ENCODE measurements around the gene MEG3.

Gene MEG3

GRCh38 chr14:100851586-100851916 is 25.6 kb downstream of the MEG3 start:
- DNase-seq = no peak

GRCh38 chr14:100851946-100852620 is 26.2 kb downstream of the MEG3 start:
- no peak for DNase-seq

- DNase-seq = no peak
These were observed 28.5 kb downstream of the MEG3 start for GRCh38 chr14:100854435-100854834.

DNA sequence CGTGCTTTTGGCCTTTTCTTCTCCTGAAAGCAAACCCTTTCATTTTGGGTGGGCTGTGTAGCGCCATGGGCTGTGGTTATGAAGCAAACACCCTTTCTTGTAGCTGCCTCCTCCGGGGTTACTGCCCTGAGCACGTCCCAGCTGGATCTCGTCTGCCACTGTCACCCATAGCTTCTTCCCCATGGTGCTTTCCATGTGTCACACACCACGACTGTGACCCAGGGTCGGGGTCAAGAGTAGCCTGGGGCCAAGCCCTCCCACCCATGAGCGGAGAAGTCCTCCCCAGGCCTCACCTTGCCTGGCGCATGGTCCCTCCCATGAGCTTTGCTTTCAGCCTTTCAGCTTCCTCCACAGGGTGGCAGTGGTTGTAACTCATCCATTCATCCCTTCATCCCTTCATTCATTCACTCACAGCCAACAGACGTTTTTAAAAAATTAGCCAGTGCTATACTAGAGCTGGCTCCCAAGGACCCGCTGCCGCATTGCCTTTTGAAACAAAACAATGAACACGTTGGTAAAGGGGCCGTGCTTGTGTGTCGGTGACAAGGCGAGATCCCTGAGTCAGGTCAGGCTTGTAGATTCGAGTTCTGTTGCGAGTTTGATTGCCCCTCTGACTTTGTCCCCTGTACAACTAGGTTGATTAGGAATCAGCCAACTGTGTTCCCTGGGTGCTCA is 29.5 kb downstream of the MEG3 start:
- no peak for DNase-seq

DNA sequence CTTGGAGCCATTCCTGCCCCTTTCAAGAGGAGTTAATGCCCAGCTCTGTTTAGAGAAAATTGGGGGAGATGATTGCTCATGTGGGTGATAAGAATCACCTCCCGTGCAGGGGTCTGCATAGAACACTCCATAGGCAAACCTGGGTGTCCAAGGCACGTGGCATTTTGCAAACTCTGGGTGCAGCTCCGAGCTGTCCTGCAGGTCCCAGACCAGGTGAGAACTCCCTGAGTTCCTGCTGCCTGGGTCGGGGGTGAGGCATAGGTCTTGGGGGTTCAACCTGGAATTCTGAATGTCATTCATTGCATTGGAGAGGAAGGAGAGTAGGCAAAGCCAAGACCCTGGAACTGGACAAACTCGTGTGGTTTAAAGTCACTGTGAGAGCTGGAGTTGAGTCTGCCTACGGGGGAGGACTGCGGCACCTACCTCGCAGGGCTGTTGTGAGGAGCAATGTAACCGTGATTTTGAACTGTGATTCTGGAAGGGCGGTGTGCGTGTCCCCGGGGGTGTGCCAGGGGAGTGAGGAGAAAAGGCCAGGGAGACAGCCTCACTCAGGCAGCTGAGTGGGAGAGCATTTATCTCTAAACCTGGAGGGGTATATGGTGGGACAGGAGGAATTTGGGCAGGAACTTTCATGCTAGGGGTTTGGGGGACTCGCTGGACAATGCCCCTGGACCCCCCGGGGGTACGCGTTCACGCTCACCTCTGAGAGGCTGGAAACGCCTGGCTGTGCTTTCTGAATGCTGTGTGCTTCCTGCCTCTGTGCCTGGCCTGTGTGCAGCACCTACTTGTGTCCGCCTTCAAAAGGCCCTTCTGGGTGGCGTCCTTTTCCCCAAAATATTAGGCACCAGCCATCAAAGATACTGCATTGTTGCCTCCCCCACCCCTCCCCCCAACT is 30.4 kb downstream of the MEG3 start:
- no peak for DNase-seq

DNA sequence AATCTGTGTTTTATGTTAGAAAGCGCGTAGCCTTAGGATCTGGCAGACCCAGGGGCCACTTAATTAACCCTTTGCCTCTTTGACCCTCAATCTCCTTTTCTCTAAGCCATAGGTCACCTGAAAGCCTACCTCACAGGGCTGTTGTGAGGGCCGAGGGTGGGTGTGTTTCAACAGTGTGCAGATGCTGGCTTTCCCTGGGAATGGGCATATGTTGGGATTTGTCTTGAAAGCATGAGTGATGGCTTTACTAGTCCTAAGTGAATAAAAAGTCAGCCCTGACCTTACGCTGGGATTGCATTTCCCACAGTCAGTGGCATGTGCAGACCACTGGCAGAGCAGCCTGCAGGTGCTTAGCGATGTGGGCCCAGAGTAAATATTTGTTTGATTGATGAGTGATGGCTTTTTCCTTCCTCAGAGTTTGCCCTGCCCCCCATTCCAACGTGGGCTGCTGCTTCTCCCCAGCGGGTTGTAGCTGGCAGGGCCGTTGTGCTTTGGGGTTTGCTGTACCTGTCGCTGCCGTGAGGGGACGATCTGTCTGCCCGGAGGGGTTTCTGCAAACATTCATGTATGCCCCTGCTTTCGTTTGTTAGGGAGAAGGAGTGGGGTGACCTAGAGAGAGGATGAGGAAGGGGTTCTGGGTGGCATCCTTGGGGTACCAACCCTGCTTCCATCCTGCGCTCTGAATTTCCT is 31.5 kb downstream of the MEG3 start:
- DNase-seq = no peak

GRCh38 chr14:100857923-100858837 is 32.3 kb downstream of the MEG3 start:
- DNase-seq = no peak

DNA sequence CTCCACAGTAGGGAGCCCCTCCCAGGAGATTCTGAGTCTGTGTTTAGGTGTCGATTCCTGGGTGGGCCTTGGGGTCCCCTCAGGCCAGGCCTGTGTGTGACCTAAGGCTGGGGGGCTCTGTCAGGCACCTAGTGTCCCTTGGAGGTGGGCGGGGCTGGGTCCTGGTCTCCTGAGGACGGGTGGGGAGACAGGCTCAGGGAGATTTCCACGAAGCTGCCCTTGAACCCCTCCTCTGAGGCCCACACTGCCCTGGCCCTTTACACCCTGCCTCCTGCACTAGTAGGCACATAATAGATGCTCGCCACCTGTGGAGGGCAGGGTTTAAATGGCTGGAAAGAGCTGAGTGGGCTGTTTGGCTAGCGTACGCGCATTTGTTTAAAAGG is 32.9 kb downstream of the MEG3 start:
- DNase-seq = no peak

GRCh38 chr14:100859781-100860180 is 33.9 kb downstream of the MEG3 start:
- no peak for DNase-seq

DNA sequence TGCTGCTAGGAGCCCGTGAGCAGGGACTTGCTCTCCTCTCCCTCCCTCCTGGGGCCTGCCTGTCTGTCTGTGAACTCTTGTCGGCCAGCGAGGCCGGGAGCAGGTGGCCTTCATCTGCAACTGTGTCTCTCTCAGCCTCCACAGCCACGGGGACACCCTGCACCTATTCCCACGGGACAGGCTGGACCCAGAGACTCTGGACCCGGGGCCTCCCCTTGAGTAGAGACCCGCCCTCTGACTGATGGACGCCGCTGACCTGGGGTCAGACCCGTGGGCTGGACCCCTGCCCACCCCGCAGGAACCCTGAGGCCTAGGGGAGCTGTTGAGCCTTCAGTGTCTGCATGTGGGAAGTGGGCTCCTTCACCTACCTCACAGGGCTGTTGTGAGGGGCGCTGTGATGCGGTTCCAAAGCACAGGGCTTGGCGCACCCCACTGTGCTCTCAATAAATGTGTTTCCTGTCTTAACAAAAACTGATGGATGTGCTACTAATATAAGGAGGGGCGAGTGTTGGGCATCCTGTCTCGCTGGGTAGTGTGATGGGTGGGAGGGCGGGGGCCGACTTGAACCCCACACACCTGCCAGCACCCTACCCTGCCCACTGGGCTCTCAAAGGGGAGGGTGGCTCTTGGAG is 34.8 kb downstream of the MEG3 start:
- DNase-seq = no peak

GRCh38 chr14:100861188-100861936 is 35.4 kb downstream of the MEG3 start:
- no peak for DNase-seq

- DNase-seq = no peak
These were observed 36.0 kb downstream of the MEG3 start for GRCh38 chr14:100861937-100862247.

DNA sequence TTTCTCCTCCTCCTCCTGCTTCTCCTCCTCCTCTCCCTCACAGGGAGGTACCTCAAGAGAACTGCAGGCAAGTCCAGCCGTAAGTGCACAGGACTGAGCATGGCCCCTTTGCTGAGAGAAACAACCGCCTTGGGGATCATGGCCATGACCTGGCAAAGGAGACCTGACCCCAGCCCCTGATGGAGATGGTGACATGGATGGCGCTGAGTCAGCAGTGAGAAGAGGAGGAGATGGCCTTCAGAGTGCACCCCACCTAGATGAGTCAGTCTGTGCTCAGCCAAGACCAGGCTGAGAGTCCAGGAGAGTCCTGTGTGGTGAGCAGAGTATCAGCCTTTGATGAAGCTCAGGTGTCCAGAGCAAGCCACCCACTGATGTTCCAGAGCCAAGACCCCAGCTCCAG is 36.4 kb downstream of the MEG3 start:
- DNase-seq = no peak

GRCh38 chr14:100862793-100863192 is 36.9 kb downstream of the MEG3 start:
- no peak for DNase-seq

GRCh38 chr14:100864206-100864605 is 38.3 kb downstream of the MEG3 start:
- no peak for DNase-seq

- no peak for DNase-seq
These were observed 39.2 kb downstream of the MEG3 start for GRCh38 chr14:100864960-100865681.

DNA sequence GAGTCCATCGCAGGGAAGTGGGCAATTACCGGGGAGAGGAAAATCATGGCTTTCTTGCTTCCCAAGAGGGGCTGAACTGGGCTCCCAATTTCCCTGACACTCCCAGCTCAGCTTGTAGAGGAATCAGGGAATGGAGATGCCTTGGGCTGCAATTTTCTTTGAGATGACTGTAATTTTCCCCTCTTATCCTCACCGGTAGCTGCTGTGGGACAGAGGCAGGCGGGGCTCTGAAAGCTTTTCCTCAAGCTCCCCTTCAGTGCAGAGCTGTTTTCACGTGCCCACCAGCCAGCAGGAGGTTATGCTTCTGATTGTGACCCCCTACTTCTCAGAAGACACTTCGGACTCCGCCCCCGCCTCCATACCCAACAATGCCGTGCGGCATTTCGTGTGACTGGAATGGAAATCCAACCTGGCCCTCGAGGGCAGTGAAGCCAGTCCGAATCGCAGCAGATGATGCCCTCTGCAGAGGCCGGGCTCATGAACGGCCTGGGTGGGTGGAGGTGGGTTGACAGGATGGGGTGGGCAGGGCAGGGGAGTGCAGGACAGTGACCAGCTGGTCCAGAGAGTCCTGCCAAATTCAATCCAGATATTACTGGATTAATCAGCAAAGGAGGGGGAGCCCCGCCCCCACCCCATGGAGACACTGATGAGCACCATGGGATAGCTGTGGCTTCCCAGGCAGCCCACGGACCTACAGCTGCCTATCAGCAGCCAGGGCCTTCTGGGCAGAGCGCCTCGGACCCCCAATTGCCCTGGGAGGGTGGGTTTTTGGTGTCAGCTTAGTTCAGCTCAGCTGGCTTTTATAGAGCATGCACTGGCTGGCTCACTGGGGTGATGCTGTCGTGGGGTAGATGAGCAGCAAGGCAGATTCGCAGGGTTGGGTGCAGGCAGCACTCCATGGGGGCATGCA is 40.0 kb downstream of the MEG3 start:
- no peak for DNase-seq

- DNase-seq = no peak
These were observed 41.0 kb downstream of the MEG3 start for GRCh38 chr14:100866666-100867630.

All from T-helper 9 cell (primary cell).